Keratinocyte (primary cell): Measurements from ENCODE around the gene NFAT5. TPM values are rescaled to one million over a fixed set of nuclear protein-coding genes. Genes with fewer than 3 reads are reported as not detected.

ENCODE experiments used
- DNase-seq: peaks from one replicate; pipeline ENCODE4 v3.0.0-alpha.2; 2011; ENCODE audit warnings: low read depth, missing footprints, low spot score
- FAIRE-seq: peaks from 2 replicates; lab custom pipeline; 2011; peaks lifted over from hg19 to GRCh38; lab: Jason Lieb, UNC
- H2AFZ ChIP-seq: 2 replicates; pipeline ENCODE4 v1.6.0; 2012; ENCODE audit warnings: low read length, control low read depth, inconsistent platforms; ENCODE audit not compliant: control insufficient read depth
- H3K27ac ChIP-seq: 2 replicates; pipeline ENCODE4 v1.5.1; 2011; ENCODE audit warnings: low read length; ENCODE audit not compliant: control insufficient read depth, insufficient read depth
- H3K27me3 ChIP-seq: 3 replicates; pipeline ENCODE4 v1.6.0; 2011; ENCODE audit warnings: low read length; ENCODE audit not compliant: control insufficient read depth, insufficient read depth; ENCODE audit errors: extremely low read depth
- H3K36me3 ChIP-seq, 2 experiments: 2 replicates in 1 of 2; 3 replicates in 1 of 2; pipeline ENCODE4 v1.5.1; 2011; ENCODE audit warnings: low read length in 2 of 2, mild to moderate bottlenecking in 1 of 2; ENCODE audit not compliant: control insufficient read depth in 2 of 2, insufficient read depth in 2 of 2; ENCODE audit errors: extremely low read depth in 1 of 2
- H3K4me1 ChIP-seq: 3 replicates; pipeline ENCODE4 v1.5.1; 2011; ENCODE audit warnings: low read length; ENCODE audit not compliant: control insufficient read depth, insufficient read depth; ENCODE audit errors: extremely low read depth
- H3K4me2 ChIP-seq: 3 replicates; pipeline ENCODE4 v1.6.0; 2011; ENCODE audit warnings: low read depth, low read length; ENCODE audit not compliant: control insufficient read depth, insufficient read depth; ENCODE audit errors: extremely low read depth
- H3K4me3 ChIP-seq, 3 experiments: fragments of 200-600 bp in 1 of 3; sonication (generic) in 1 of 3; 2 replicates in 2 of 3; 3 replicates in 1 of 3; pipeline ENCODE4 v1.5.1; 2011 to 2016; ENCODE audit warnings: low read length in 3 of 3, mild to moderate bottlenecking in 3 of 3, control low read depth in 2 of 3, inconsistent platforms in 1 of 3, low read depth in 1 of 3, mixed read lengths in 1 of 3, mixed run types in 1 of 3, moderate library complexity in 1 of 3; ENCODE audit not compliant: control insufficient read depth in 2 of 3, insufficient read depth in 2 of 3; ENCODE audit errors: extremely low read depth in 1 of 3
- H3K79me2 ChIP-seq: 2 replicates; pipeline ENCODE4 v1.6.0; 2012; ENCODE audit warnings: low read length; ENCODE audit not compliant: control insufficient read depth, insufficient read depth
- H3K9ac ChIP-seq: 3 replicates; pipeline ENCODE4 v1.6.0; 2011; ENCODE audit warnings: low read length; ENCODE audit not compliant: control insufficient read depth, insufficient read depth; ENCODE audit errors: extremely low read depth
- H3K9me1 ChIP-seq: 3 replicates; pipeline ENCODE4 v1.6.0; 2011; ENCODE audit warnings: low read length; ENCODE audit not compliant: control insufficient read depth, insufficient read depth; ENCODE audit errors: extremely low read depth
- H3K9me3 ChIP-seq: 2 replicates; pipeline ENCODE4 v1.5.1; 2012; ENCODE audit warnings: low read depth, low read length; ENCODE audit not compliant: control insufficient read depth
- H4K20me1 ChIP-seq: 3 replicates; pipeline ENCODE4 v1.6.0; 2011; ENCODE audit warnings: low read length; ENCODE audit not compliant: control insufficient read depth, insufficient read depth; ENCODE audit errors: extremely low read depth
- CTCF ChIP-seq, 3 experiments: IDR thresholded peaks in 1 of 3; conservative IDR thresholded peaks in 1 of 3; optimal IDR thresholded peaks in 1 of 3; 2 replicates in 2 of 3; 3 replicates in 1 of 3; pipeline versions ENCODE3 to v1.5.1; 2011; ENCODE audit warnings: low read length in 3 of 3, mild to moderate bottlenecking in 3 of 3, moderate library complexity in 2 of 3, control low read depth in 1 of 3, inconsistent platforms in 1 of 3; ENCODE audit not compliant: insufficient read depth in 2 of 3; ENCODE audit errors: extremely low read depth in 1 of 3
- EZH2 ChIP-seq: IDR thresholded peaks from one replicate; pipeline ENCODE4 v1.6.1; 2012; ENCODE audit warnings: inconsistent platforms, mild to moderate bottlenecking, low read length, moderate library complexity
- dilution Hi-C: fragments of 300-500 bp; cut with MboI; formaldehyde crosslinking; loops from one replicate; pipeline ENCODE4 v1.7.0; 2020; ENCODE audit warnings: low sequenced_read_pairs; ENCODE audit not compliant: extremely low pct_ligation_motif_present
- polyA plus RNA-seq, 5 experiments: library from polyadenylated mRNA; depleted of rRNA in 3 of 5; stranded (reverse) in 3 of 5; stranded (forward) in 1 of 5; unstranded in 1 of 5; fragments of >200 nt; gene quantifications; 1 replicate in 1 of 5; 2 replicates in 3 of 5; 3 replicates in 1 of 5; pipeline versions ENCODE4 v1.2.1 to v1.2.3, GENCODE V29; 2011 to 2012; ENCODE audit warnings: missing spikeins in 2 of 5, low read depth in 1 of 5, low replicate concordance in 1 of 5

NFAT5 gene
- polyA plus RNA-seq, 1 donor (not counting 4 experiments of a cell fraction or from before 2014, with no cell fraction given) = 24.9 TPM

GRCh38 chr16:69698404-69698803 lies 132.6 kb downstream of the NFAT5 start:
- Histone ChIP-seq H3K4me2 (no peak overlapping the region), H3K9me3 (no peaks in the 10 kb centered on the region), H2AFZ (no peak overlapping the region), H3K4me3 (no peak overlapping the region), H3K79me2 (peaks cover 10% of the 10 kb centered on the region), H3K4me1 (peaks cover 3% of the 10 kb centered on the region), H3K36me3 (peaks cover 15 to 38% of the 10 kb centered on the region in 2 experiments), H3K9me1 (no peaks in the 10 kb centered on the region), H4K20me1 (no peaks in the 10 kb centered on the region), H3K9ac (no peak overlapping the region), H3K27me3 (no peaks in the 10 kb centered on the region), H3K27ac (no peak overlapping the region)
- DNase-seq = no peak
- FAIRE-seq = no peak
- no peak for TF ChIP-seq EZH2
- no peak for TF ChIP-seq CTCF (optimal IDR thresholded peaks at IDR 0.05 in 1 of 3, IDR thresholded peaks at IDR 0.05 in 1 of 3, conservative IDR thresholded peaks at IDR 0.05 in 1 of 3; ENCODE audit: extremely low read depth in 1 of 3, insufficient read depth in 2 of 3, low read length in 3 of 3)
- dilution Hi-C loops = no loop called here

DNA sequence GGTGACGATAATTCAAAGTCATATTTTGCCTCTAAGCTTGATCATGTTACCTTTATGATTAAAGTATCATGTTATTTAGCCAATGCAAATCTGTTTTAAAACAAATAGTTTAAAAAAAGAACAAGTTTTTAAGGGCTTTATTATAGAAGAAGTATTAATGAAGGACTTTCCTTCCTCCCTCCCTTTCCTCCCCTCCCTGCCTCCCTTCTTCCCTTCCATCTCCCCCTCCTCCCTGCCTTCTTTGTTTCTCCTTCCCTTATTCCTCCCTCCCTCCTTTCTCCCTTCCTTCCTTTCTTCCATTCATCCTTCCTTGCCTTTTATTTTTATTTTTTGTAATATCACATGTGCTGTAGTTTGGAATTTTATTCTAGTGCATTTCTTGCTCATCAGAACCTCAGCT lies 134.1 kb downstream of the NFAT5 start:
- H3K27ac ChIP-seq = no peak overlapping the region

More for the DNA sequence above, 134.1 kb downstream of the NFAT5 start:
- no peak for FAIRE-seq
- no peaks in the 10 kb centered on the region for H3K27me3 ChIP-seq
- no peaks in the 10 kb centered on the region for H3K9me1 ChIP-seq
- peaks cover 3% of the 10 kb centered on the region for H3K4me1 ChIP-seq
- no peak for DNase-seq
- no peaks in the 10 kb centered on the region for H3K9me3 ChIP-seq
- H3K36me3 ChIP-seq = peaks cover 11 to 25% of the 10 kb centered on the region in 2 experiments
- H3K79me2 ChIP-seq = peaks cover 8% of the 10 kb centered on the region
- TF ChIP-seq CTCF (optimal IDR thresholded peaks at IDR 0.05 in 1 of 3, IDR thresholded peaks at IDR 0.05 in 1 of 3, conservative IDR thresholded peaks at IDR 0.05 in 1 of 3; ENCODE audit: extremely low read depth in 1 of 3, insufficient read depth in 2 of 3, low read length in 3 of 3) (no peak), EZH2 (no peak)
- no peaks in the 10 kb centered on the region for H4K20me1 ChIP-seq
- dilution Hi-C loops = no loop called here
- H3K4me2 ChIP-seq = no peak overlapping the region
- H3K9ac ChIP-seq = no peak overlapping the region
- H3K4me3 ChIP-seq = no peak overlapping the region
- H2AFZ ChIP-seq = no peak overlapping the region
